HG03025 (cell line): ENCODE measurements around the gene PTPRG.
"Not testable (repeated sequence)": the region's sequence is repeated elsewhere in the genome, so short reads cannot be mapped to it uniquely, and the experiment has no call there.

Source experiments
- ATAC-seq: cut with Tn5 transposase; IDR thresholded peaks from one replicate; pipeline ENCODE4 v1.9.1; 2021; ENCODE audit warnings: mild to moderate bottlenecking, moderate library complexity; ENCODE audit not compliant: unreplicated experiment, low FRiP score

The PTPRG gene

DNA sequence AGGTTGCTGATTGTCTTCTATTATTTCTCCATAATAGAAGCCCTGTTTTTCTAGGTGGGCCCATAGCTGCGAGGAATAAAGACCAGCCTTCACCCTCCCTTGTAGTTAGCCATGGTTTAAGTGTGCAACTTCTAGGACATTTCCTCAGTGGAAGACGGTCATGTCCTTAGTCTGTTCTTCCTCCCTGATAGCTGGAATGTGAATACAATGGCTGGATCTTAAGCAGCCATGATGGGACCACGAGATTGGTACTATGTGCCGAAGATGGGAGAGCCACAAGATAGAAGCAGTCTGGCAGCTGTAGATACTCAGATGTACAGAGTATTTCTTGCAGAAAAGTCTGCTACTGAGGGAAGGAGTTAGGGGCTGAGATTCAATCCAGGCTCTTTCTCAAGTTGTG is 152.9 kb downstream of the PTPRG start:
- ATAC-seq = no peak

DNA sequence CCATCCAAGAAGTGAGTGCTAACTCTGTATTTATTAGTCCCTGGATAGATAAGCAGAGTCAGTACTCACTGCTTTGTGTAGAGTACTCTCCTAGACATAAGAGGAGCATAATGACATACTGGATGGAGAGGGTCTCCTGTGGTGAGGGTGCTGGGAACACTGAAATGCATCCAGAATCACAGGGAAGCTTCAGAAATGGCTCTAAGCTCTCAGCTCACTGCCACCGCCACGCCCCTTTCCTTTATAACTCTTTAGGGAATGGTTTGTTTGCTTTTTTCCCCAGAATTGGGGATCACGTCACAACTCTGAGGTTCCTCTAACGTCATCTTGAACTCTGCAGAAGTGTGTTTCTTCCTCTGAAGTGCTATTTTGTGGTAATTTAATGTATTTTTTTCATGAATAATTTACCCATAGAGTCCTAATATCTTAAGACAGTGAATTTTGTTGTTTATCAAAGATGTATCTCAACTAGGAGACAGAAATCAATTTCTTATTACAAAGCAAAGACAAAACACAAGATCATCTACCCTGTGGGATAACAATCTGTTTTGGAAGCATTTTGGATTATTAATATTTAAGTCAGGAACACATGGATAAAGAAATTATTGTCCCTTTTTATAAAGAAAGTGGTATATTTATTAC is 154.6 kb downstream of the PTPRG start:
- ATAC-seq = no peak

DNA sequence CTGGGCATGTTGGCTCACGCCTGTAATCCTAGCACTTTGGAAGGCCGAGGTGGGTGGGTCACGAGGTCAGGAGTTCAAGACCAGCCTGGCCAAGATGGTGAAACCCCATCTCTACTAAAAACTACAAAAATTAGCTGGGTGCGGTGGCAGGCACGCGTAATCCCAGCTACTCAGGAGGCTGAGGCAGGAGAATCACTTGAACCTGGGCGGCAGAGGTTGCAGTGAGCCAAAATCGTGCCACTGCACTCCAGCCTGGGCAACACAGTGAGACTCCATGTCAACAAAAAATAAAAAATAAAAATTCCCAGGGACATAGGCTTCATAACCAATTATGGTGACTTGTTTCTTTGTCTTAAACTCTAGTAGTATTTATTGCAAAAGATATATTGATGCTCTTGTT is 155.3 kb downstream of the PTPRG start:
- ATAC-seq = not testable (repeated sequence)

DNA sequence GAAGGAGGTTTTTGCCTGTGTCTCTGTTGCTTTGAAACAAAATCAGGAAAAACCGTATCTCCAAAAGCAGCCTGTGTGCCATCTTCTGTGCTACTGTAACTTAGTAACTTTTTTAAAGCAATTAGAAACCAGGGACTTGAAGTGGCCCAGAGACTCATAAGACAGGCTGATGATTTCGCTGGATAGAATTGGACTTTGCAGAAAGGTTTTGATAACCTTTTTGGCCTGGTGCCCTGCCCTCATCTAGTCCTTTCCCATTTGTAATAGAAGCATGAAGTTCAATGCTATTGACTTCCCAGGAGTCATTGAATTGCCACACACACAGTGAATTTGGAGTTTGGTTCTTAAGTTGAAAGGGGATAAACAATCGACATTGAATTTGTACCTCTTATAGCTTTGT is 157.2 kb downstream of the PTPRG start:
- no peak for ATAC-seq

DNA sequence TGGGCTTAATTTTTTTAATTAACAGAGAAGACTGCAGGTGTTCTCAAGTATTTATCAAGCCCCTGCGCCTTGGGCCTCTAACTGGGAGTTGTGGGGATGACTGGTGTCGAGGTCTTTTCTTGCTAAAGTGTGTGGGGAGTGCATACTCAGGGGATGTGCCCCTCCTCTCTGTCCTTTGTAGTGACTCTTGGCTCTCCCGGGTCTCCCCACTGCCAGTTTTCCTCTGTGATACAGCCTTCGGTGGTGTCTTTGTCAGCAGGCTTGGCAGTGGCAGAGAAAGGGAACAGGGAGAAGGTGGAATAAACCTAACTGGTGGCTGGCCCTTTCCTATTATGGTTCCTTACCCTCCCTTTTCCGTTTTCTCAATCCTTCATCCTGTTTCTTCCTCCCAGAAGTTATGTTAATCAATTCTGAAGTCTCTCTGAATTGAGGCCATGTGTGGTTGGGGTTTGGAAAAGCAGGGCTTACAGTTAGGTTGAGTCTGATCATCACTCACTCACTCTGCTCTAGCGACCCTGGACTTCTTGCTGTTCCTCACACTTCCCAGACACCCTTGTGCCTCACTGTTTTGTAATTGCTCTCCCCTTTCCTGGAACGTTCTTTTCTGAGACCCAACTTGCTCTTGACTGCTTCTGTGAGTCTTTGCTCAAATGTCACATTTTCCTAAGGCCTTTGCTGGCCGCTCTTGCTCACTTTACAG is 158.1 kb downstream of the PTPRG start:
- no peak for ATAC-seq

DNA sequence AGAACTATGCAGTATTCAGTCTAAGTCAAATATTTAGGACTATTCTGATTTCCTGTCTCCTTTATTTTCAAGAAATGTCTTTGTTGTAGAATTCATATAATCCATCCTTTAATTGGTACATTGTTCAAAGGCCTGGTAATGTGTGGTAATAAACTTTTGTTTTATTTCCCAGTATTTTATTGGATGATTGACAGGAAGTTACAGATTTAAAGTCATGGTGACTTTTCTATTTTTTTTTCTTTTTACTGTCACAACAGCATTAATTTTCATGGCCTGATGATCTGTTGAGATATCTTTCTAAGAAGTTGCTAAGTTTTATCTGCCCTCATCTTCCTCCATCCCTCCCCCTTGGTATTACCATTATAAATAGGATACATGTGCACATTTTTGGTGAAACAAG is 161.7 kb downstream of the PTPRG start:
- no peak for ATAC-seq

DNA sequence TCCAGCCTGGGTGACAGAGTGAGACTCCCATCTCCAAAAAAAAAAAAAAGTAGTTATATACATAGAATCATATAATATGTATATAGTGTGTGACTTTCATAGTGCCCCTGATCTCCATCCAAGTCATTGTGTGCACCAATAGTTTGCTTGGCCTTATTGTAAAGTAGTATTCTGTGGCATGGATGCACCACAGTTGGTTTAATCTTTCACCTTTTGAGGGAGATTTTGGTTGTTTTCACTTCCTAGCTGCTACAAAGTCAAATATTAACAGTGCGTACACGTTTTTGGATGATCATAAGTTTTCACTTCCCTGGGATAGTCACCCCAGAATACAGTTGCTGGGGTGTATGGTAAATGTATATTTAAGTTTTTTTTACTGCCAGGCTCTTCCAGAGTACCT is 162.8 kb downstream of the PTPRG start:
- no peak for ATAC-seq

DNA sequence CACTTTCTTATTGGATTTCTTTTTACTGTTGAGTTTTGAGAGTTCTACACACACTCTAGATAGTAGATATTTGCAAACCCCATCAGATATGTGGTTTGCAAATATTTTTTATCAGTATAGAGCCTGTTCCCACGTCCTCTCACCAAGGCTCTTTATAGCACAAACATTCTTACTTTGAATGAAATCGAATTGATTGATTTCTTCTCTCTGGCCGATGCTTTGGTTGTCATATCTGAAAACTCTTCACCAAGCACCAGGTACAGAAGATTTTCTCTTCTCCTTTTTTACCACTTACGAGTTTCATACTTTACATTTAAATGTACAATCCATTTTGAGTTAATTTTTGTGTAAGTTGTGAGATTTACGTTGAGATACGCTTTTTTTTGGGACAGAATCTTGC is 163.4 kb downstream of the PTPRG start:
- no peak for ATAC-seq

DNA sequence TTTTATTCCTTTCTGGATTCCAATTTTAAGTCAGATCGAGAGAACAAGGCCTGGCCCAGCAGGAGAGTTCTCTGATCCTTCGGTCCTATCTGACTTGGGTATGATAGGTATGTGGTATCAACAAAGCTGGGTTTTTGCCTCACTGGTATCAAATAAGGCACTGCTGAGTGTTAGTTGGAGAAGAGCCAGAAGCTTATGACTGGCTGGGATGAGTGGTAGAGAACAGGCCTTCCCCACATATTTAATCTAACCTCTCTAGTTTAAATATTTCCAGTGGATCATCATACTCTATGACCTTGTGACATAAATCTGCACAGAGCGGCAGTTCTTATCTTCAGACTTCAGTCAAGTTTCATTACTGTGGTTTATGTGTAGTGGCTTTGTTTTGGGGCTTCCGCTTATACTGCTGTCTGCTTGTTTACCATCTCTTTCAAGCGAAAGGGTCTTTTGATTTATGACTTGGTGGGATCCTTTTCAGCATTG is 164.5 kb downstream of the PTPRG start:
- no peak for ATAC-seq

DNA sequence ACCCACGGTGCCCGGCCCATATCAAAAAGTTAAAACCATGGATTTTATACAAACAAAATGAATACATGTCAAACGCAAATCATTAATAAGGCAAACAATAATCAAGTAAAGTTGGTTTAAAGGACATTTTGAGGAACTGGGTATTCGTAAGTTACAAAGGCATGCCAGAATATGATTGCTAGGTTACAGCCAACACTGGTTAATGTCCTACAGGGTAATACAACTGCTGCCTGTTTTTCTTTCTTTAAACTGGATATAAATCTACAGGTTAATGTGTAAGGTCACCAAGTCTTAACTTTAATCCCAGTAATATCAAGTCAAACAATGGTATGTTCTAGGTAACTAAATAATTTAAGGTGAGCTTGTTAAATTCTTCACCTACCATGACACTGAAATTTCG is 166.1 kb downstream of the PTPRG start:
- no peak for ATAC-seq

DNA sequence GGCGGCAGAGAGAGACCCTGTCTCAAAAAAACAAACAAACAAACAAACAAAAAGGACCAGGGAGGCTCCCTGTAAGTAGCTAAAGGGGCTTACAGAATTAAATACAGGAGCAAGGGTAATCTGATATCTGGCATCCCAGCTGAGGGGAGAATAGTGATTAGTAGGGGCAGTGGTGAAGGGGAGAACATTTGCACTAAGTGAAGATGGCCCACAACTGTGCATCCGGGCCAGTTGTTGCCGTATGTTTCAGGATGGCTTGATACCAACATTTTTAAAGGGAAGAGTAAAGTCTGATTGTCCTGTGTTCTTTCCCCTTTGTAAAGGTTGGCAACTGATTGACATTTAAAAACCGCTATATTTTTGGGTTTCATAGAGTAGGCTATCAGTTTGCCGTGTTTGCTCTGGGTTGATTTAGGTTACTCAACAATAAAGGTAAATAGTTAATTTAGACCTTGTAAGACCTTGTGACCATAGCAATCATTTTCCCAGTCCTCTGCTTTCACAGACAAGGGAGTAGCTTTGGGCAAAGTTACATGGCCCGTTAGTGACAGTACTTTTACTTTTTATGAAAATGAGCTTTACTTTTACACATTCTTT is 167.8 kb downstream of the PTPRG start:
- no peak for ATAC-seq

DNA sequence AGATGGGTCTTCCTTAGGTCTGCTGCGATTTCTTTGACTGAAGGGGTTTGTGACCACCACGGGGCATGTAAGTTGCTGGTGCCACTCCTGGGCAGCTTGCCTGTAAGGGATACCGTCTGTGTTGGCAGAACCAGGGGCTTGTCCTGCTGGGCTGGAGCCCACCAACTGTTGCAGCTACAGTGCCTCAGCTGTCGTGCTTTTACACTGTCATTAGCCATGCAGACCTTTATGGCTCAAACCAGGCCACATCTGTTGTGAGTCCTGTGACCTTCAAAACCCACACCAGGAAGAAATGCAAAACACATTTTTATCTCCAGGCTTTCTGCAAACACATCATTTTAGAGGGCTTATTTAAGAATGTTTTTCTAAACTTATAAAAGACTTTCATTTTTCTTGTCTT is 168.7 kb downstream of the PTPRG start:
- ATAC-seq = no peak

DNA sequence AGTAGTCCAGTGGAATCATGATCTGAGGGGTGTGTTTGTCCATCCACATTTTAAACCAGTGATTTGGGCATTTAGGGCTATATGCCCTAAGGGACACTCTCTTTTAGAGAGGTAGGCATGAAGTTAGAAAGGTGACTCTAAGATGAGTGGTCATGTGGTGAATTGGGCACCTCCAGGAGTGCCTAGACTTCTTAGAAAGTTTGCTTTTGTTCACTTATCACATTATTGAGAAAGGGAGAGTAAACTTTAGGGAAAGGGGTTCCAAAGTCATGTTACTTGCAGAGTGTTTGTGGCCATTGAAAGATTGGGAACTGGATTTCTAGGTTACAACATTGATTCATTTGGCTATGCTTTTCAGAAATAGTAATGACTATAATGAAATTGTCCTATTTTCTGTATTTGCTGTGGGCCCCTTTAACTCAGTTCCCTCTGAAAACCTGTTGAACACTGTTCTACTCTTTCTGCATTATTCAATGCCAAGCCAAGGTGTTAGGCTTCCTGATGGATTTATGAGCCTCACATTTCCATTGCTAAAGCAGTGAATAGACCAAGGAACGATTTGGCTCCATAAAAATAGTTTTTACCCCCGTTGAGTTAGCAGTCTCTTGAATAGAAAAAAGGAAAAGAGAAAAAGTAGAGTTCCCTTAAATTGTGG is 169.3 kb downstream of the PTPRG start:
- no peak for ATAC-seq

DNA sequence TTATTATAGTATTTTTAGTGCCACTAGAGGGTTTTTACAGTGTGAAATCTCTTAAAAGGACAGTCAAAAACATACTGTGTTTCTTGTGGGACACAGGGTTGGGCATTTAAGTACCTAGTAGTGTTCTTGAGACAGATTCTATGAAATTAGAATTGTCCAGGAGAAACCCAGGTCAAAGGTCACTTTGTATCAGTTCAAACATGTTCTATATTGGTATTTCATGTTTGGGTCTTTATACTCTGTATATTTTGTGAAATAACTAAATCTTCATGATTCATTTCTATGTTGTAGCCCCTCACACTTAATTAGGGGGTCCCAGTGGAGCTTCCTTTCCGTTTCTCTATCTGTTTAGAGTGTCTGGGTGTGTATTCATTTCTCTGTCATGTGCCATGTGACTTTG is 171.6 kb downstream of the PTPRG start:
- no peak for ATAC-seq

DNA sequence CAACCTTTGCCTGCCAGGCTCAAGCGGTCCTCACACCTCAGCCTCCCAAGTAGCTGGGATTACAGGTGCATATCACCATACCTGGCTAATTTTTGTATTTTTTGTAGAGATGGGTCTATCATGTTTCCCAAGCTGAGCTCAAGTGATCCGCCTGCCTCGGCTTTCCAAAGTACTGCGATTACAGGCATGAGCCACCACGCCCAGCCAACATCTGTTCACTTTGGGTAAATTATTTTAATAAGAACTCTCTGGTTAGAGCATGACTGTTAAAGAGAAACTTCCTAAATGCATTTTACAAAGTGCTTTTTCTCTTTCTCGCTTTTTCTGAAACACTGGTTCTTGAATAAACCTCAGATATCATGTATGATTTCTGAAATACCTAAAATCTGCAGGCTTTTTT is 172.5 kb downstream of the PTPRG start:
- no peak for ATAC-seq

DNA sequence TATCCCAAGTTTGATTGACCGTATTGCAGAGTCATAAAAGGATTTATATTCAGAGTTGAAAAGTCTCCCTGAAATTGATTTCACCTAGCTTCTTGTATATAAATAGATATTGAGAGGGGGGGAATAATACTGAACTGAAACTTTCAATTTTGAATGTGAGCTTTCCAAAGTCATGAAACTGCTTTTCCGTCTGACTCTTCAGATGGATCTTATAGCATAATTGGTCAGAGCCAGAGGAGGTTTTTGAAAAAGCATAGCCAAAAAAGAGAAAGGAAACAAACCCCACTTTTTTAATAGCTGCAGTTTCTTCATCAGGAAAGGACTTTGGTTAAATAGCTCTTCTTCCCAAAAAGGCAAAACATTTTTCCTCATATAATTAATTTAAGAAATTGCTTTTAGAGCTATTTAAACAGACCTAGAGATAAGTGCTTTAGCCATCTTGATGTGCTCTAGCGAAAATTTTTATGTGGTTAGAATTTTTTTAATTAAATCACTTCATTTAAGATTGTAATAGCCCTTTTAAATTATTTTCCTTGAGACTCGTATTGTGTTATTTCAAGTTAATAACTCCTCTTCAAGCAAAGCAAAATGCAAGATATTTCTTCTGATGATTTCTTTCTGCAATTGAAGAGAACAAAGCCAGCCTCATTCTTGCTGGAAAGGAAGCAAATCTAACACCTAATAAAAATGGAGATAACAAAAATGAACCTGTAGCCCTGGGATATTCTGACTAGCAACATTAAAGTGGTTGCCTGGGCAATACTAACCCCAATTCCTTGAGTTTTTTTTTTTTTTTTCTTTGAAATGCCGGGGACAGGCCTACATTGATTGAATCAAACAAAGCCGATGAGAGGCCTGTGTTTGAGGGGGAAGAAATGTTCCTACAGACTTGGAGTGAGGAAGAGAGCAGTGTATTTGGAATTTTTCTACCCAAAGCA is 173.6 kb downstream of the PTPRG start:
- ATAC-seq = no peak

DNA sequence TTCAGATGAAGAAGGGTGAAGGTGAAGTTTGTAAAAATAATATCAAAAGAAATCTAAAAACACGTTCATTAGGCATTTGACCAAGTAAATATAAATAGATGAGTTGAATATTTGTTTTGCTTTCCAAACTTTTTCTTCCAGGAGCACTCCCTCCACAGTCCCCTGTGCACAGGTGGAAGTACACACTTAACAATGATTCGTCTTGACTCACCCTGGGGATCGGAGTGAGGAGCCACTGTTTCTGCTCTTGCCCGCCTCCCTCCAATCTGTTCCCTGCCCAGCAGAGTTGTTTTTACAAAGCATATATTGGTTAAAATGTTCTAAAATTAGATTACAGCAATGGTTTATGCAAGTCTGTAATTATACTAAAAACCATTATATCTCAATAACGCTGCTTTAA is 175.1 kb downstream of the PTPRG start:
- no peak for ATAC-seq

DNA sequence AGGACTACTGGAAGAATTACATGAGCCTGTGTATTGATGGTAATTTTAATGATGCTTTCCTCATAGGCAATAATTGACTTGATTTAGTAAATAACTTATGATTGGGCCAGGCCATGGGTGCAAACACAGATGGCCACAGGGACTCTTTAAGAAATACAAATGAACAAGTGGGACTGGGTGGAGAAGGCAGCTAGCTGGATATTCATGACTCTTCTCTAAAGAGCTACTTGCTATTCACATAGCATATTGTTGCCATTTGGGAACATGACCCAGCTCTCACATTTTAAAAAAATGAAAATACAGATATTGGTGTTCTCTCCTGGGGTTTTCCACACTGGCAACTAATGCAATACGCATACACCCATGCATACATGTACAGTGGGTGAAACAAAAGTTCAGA is 178.3 kb downstream of the PTPRG start:
- no peak for ATAC-seq

DNA sequence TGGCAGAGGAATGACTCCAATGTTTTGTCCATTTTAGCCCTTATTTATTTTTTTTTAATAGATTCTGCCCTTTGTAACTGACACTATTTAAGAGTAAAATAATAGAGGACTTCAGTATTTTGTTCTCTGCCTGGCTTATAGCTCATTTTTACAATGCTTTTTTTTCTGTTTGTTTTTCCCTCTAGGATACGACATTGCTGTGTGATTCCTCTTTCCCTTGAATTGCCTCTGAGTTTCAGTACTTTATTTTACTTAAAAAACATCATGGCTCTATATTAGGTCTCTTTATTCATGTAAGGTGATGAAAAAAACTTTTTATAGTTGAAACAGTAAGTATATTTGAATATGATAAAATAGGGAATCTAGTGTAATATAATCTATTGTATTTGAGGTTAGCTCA is 179.1 kb downstream of the PTPRG start:
- no peak for ATAC-seq

DNA sequence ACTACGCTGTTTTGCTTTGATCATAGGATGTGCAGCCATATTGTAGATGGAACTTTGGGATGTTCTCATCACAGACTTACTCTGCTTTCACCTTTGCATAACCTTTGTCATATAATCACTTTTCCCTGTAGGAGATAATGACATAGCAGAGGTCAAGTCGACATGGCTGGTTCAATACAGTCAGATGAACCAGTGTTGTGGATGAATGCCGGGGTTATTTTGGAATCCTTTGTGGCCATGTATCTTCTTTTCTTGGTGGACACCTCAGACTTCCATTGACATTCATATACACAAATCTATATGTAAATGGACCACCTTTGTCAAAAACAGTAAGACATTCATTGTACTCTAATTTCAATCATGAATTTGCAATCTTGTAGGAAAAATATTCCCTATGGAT is 180.2 kb downstream of the PTPRG start:
- no peak for ATAC-seq
